Measurements from ENCODE around the gene AEBP2. TPM values are rescaled to one million over a fixed set of nuclear protein-coding genes. Genes with fewer than 3 reads are reported as not detected.

Gene AEBP2
- total and polyA plus RNA-seq, 2 experiments from 2014 or later, result 12.4 to 22.5 TPM

GRCh38 chr12:19498099-19498498, 58.8 kb downstream of the AEBP2 start:
- DNase-seq (ENCODE audit: low spot score), result no peak
- WGBS (ENCODE audit: low lambda C conversion rate, missing lambda C conversion rate), result 82% methylated on average over 2 of the region's 2 CpGs
- no peaks in the 10 kb centered on the region for H3K27me3 ChIP-seq
- no peak overlapping the region for H2AFZ ChIP-seq
- no peak overlapping the region for H3K4me3 ChIP-seq
- H4K20me1 ChIP-seq (ENCODE audit: insufficient read depth, poor library complexity, severe bottlenecking), result no peaks in the 10 kb centered on the region
- H3K79me2 ChIP-seq, result peaks cover 51% of the 10 kb centered on the region
- no peaks in the 10 kb centered on the region for H3K4me1 ChIP-seq (ENCODE audit: insufficient read depth)
- no peak overlapping the region for H3K27ac ChIP-seq
- no peak overlapping the region for H3K4me2 ChIP-seq
- H3K36me3 ChIP-seq (replicated peaks; ENCODE audit: insufficient read depth, low read depth), result no peaks in the 10 kb centered on the region
- no peaks in the 10 kb centered on the region for H3K9me2 ChIP-seq (replicated peaks; ENCODE audit: insufficient read depth)
- TF ChIP-seq, protein P1, sequence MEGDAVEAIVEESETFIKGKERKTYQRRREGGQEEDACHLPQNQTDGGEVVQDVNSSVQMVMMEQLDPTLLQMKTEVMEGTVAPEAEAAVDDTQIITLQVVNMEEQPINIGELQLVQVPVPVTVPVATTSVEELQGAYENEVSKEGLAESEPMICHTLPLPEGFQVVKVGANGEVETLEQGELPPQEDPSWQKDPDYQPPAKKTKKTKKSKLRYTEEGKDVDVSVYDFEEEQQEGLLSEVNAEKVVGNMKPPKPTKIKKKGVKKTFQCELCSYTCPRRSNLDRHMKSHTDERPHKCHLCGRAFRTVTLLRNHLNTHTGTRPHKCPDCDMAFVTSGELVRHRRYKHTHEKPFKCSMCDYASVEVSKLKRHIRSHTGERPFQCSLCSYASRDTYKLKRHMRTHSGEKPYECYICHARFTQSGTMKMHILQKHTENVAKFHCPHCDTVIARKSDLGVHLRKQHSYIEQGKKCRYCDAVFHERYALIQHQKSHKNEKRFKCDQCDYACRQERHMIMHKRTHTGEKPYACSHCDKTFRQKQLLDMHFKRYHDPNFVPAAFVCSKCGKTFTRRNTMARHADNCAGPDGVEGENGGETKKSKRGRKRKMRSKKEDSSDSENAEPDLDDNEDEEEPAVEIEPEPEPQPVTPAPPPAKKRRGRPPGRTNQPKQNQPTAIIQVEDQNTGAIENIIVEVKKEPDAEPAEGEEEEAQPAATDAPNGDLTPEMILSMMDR (IDR thresholded peaks at IDR 0.05; ENCODE audit: poor library complexity), result no peak
- TF ChIP-seq EZH2 (IDR thresholded peaks at IDR 0.05; ENCODE audit: borderline replicate concordance) (no peak), EZH2phosphoT487 (IDR thresholded peaks at IDR 0.05; ENCODE audit: low read depth, severe bottlenecking, unreplicated experiment) (no peak)
- no peaks in the 10 kb centered on the region for H3K9me3 ChIP-seq (ENCODE audit: low read depth)

DNA sequence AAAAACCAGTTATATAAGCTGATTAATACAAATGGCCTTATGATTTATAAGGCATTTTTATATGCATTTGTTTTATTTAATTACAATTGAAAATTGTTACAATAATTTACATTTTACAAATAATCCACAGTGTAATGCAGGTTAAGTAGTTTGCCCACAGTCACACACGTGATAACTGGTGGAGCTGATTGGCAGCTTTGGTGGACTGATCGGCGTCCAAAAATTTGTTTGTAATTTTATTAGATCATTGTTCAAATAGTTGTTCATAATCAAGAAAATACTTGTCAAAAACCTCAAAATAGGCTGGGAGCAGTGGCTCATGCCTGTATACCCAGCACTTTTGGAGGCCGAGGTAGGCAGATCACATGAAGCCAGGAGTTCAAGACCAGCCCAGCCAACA, 59.7 kb downstream of the AEBP2 start:
- no peaks in the 10 kb centered on the region for H3K36me3 ChIP-seq (replicated peaks; ENCODE audit: insufficient read depth, low read depth)
- H3K4me3 ChIP-seq, result no peak overlapping the region
- H3K9me3 ChIP-seq (ENCODE audit: low read depth), result no peaks in the 10 kb centered on the region
- H2AFZ ChIP-seq, result no peak overlapping the region
- 93% methylated on average over 4 of the region's 4 CpGs for WGBS (ENCODE audit: low lambda C conversion rate, missing lambda C conversion rate)
- H3K27me3 ChIP-seq, result no peaks in the 10 kb centered on the region
- TF ChIP-seq, protein P1 (IDR thresholded peaks at IDR 0.05; ENCODE audit: poor library complexity), result no peak
- TF ChIP-seq EZH2phosphoT487 (IDR thresholded peaks at IDR 0.05; ENCODE audit: low read depth, severe bottlenecking, unreplicated experiment) (no peak), EZH2 (IDR thresholded peaks at IDR 0.05; ENCODE audit: borderline replicate concordance) (no peak)
- peaks cover 53% of the 10 kb centered on the region for H3K79me2 ChIP-seq
- H4K20me1 ChIP-seq (ENCODE audit: insufficient read depth, poor library complexity, severe bottlenecking), result no peaks in the 10 kb centered on the region
- no peak overlapping the region for H3K4me2 ChIP-seq
- no peaks in the 10 kb centered on the region for H3K9me2 ChIP-seq (replicated peaks; ENCODE audit: insufficient read depth)
- no peaks in the 10 kb centered on the region for H3K4me1 ChIP-seq (ENCODE audit: insufficient read depth)
- no peak overlapping the region for H3K27ac ChIP-seq
- DNase-seq (ENCODE audit: low spot score), result no peak

DNA sequence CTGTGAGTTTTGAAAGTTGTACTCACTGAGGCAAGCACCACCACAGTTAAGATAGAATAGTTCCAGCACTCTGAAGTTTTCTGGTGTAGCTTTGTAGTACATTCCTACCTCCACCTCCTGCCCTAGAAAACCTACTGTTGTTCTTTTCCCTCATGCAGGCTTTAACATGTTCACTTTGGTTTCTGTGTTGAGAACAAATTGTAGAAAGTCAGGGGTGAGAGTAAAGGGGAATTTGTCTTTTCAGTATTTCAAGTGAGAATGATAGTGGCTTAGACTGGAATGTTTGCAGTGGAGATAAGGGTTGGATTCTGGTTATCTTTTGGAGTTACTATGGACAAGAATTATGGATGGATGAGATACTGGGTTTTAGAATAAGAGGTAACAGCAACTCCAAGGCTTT, 67.2 kb downstream of the AEBP2 start:
- Histone ChIP-seq H3K9me3 (ENCODE audit: low read depth) (no peaks in the 10 kb centered on the region), H3K4me1 (ENCODE audit: insufficient read depth) (no peaks in the 10 kb centered on the region), H3K9me2 (replicated peaks; ENCODE audit: insufficient read depth) (no peaks in the 10 kb centered on the region), H3K4me3 (no peak overlapping the region), H3K4me2 (no peak overlapping the region), H3K36me3 (replicated peaks; ENCODE audit: insufficient read depth, low read depth) (no peaks in the 10 kb centered on the region), H4K20me1 (ENCODE audit: insufficient read depth, poor library complexity, severe bottlenecking) (no peaks in the 10 kb centered on the region), H2AFZ (no peak overlapping the region), H3K27me3 (no peaks in the 10 kb centered on the region), H3K79me2 (peaks cover 70% of the 10 kb centered on the region), H3K27ac (no peak overlapping the region)
- TF ChIP-seq, protein P1 (IDR thresholded peaks at IDR 0.05; ENCODE audit: poor library complexity), result no peak
- no peak for TF ChIP-seq EZH2 (IDR thresholded peaks at IDR 0.05; ENCODE audit: borderline replicate concordance)
- no peak for DNase-seq (ENCODE audit: low spot score)

- Histone ChIP-seq H3K9me3 (ENCODE audit: low read depth) (no peaks in the 10 kb centered on the region), H3K27me3 (no peaks in the 10 kb centered on the region), H3K9me2 (replicated peaks; ENCODE audit: insufficient read depth) (no peaks in the 10 kb centered on the region), H3K79me2 (peaks cover 67% of the 10 kb centered on the region), H3K27ac (no peak overlapping the region), H3K4me1 (ENCODE audit: insufficient read depth) (no peaks in the 10 kb centered on the region), H3K36me3 (replicated peaks; ENCODE audit: insufficient read depth, low read depth) (no peaks in the 10 kb centered on the region), H4K20me1 (ENCODE audit: insufficient read depth, poor library complexity, severe bottlenecking) (no peaks in the 10 kb centered on the region), H3K4me2 (no peak overlapping the region), H3K4me3 (no peak overlapping the region), H2AFZ (no peak overlapping the region)
- TF ChIP-seq, protein P1 (IDR thresholded peaks at IDR 0.05; ENCODE audit: poor library complexity), result peak; percentile 26
- TF ChIP-seq EZH2 (IDR thresholded peaks at IDR 0.05; ENCODE audit: borderline replicate concordance), result no peak
- no peak for DNase-seq (ENCODE audit: low spot score)
- 91% methylated on average over 1 of the region's 1 CpG for WGBS (ENCODE audit: low lambda C conversion rate, missing lambda C conversion rate)
Measured at GRCh38 chr12:19507823-19508222, 68.5 kb downstream of the AEBP2 start.
